Erythroblast (primary cell): ENCODE measurements around the gene MARCHF9.

ENCODE experiments used
- GATA1 ChIP-seq: IDR thresholded peaks from 2 replicates; pipeline ENCODE4 v1.6.1; 2011; ENCODE audit warnings: low read depth, mild to moderate bottlenecking, control low read depth, low read length, moderate library complexity
- POLR2A ChIP-seq: IDR thresholded peaks from 2 replicates; pipeline ENCODE4 v1.6.1; 2011; ENCODE audit warnings: mild to moderate bottlenecking, low read length

DNA sequence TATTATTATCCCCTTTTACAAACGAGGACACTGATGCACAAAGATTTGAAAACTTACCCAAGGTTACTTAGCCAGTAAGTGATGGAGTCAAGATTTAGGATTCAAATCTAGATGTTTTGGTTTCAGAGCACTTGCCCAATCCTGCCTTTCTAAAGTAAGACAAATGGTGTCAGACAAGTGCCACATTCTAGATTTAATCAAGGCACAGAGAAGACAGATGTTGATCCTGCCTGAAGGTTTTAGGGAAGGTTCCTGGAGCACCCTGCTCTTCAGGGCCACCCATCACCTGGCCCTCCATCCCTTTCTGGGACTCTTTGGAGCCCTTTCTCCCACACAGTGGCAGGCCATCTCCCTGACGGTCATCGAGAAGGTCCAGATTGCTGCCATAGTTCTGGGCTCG is 2.9 kb downstream of the MARCHF9 start:
- TF ChIP-seq POLR2A (no peak), GATA1 (no peak)
